Mesodermal cell (in vitro differentiated cells): ENCODE data around the gene UBAP2L. TPM values are rescaled to one million over a fixed set of nuclear protein-coding genes. Genes with fewer than 3 reads are reported as not detected.

Experiments used
- H3K27ac ChIP-seq: 2 replicates; pipeline ENCODE4 v1.7.0; 2013; ENCODE audit warnings: mild to moderate bottlenecking, low read depth, low read length, moderate library complexity; ENCODE audit not compliant: severe bottlenecking
- H3K36me3 ChIP-seq: 2 replicates; pipeline ENCODE4 v1.7.1; 2013; ENCODE audit warnings: mild to moderate bottlenecking, low read length, moderate library complexity; ENCODE audit not compliant: control insufficient read depth, insufficient read depth
- H3K4me1 ChIP-seq: one replicate; pipeline ENCODE4 v1.7.1; 2013; ENCODE audit warnings: mild to moderate bottlenecking, low read length; ENCODE audit not compliant: insufficient read depth, control insufficient read depth, poor library complexity, severe bottlenecking
- H3K4me3 ChIP-seq: 2 replicates; pipeline ENCODE4 v1.7.0; 2013; ENCODE audit warnings: low read length, control low read depth, mild to moderate bottlenecking; ENCODE audit not compliant: insufficient read depth, poor library complexity, severe bottlenecking; ENCODE audit errors: extremely low read depth
- H3K9me3 ChIP-seq: 2 replicates; pipeline ENCODE4 v1.7.1; 2013; ENCODE audit warnings: mild to moderate bottlenecking, low read length, moderate library complexity; ENCODE audit not compliant: control insufficient read depth
- WGBS, 2 experiments: methylation state at CpG; one replicate each; pipeline ENCODE4 v1.1.5; 2013; ENCODE audit warnings: missing lambda C conversion rate in 2 of 2; ENCODE audit not compliant: insufficient coverage in 2 of 2; 5-methylcytosine and 5-hydroxymethylcytosine counted together
- polyA plus RNA-seq, 2 experiments: library from polyadenylated mRNA; stranded (reverse); fragments of 50-300 nt; gene quantifications; one replicate each; pipeline ENCODE4 v1.2.3, GENCODE V29; 2013

The UBAP2L gene
- 151 TPM for polyA plus RNA-seq (2013, experiment 1 of 2)
- polyA plus RNA-seq (2013, experiment 2 of 2), result 131 TPM

DNA sequence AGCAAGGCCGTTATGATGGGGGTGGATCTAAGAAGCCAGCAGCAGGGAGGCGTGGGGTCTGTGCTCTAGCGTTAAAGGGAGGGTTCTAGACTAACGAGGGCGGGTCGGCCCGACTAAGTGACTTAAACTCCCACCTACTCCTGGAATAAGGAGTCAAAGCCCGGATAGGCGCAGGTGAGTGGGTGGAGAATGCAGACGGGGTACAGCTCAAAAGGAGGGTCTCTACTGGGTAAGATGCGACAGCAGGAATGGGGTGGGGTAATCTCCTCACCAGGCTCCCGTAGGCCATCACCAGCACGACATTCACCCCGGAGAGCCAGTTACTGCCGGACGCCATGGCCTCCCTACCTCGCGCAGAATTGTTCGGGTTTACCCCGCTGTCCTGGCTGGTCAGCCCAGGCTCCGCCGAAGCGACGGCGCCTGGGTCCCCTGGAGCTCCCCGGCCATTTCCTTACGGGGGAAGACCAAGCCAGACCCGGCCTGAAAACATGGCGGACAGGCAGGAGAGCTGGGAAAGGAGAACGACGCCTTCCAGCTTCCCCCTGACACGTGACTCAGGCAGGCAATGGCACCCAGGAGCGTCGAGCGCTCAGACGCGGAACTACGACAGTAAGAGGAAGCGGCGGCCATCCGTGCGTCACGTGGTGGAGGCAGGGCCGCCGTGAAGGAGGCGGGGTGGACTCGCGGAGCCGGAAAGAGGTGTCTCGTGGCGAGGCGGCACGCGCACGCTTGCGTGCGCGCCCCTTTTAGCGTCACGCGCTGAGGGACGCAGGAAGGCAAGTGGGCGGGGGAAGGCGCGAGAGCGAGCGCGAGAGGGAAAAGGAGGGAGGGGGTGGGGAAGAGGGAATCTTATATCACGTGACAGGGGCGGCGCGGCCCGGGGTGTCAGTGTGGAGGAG is at the start of gene UBAP2L:
Gene UBAP2L (plus strand): TSS at position 885 of the 899 bp plus-strand sequence. CDS start 4,169 bp downstream, outside the sequence.
- H3K36me3 ChIP-seq, result peaks cover 48% of the 10 kb centered on the region
- peak within 1 kb of the TSS; percentile 98 for H3K27ac ChIP-seq
- peak within 1 kb of the TSS; percentile 91 for H3K4me3 ChIP-seq
- WGBS, 2 experiments, result 0% methylated on average over 45 to 52 of the region's 73 CpGs
- H3K9me3 ChIP-seq, result no peaks in the 10 kb centered on the region
- no peaks in the 10 kb centered on the region for H3K4me1 ChIP-seq

GRCh38 chr1:154171223-154171583 is 49.6 kb upstream of the UBAP2L start:
- peaks cover 3% of the 10 kb centered on the region for H3K4me1 ChIP-seq
- 100% methylated on average over 2 of the region's 4 CpGs for WGBS, 2 experiments
- peaks cover 97% of the 10 kb centered on the region for H3K36me3 ChIP-seq
- H3K27ac ChIP-seq, result no peak overlapping the region
- no peaks in the 10 kb centered on the region for H3K9me3 ChIP-seq
- H3K4me3 ChIP-seq, result no peak overlapping the region

- H3K27ac ChIP-seq, result no peak overlapping the region
- peaks cover 94% of the 10 kb centered on the region for H3K36me3 ChIP-seq
- H3K9me3 ChIP-seq, result no peaks in the 10 kb centered on the region
- 92 to 100% methylated on average over 2 of the region's 5 CpGs for WGBS, 2 experiments
- peaks cover 10% of the 10 kb centered on the region for H3K4me1 ChIP-seq
- no peak overlapping the region for H3K4me3 ChIP-seq
These were observed 48.9 kb upstream of the UBAP2L start for GRCh38 chr1:154171880-154172279.

- Histone ChIP-seq H3K36me3 (peaks cover 91% of the 10 kb centered on the region), H3K4me3 (no peak overlapping the region), H3K4me1 (peaks cover 36% of the 10 kb centered on the region), H3K9me3 (no peaks in the 10 kb centered on the region), H3K27ac (no peak overlapping the region)
- 92 to 93% methylated on average over 4 of the region's 4 CpGs for WGBS, 2 experiments
These were observed 46.1 kb upstream of the UBAP2L start for GRCh38 chr1:154174654-154175053.

- H3K9me3 ChIP-seq, result no peaks in the 10 kb centered on the region
- H3K4me1 ChIP-seq, result peaks cover 45% of the 10 kb centered on the region
- no CpG with 5 or more reads among the region's 2 CpGs for WGBS, 2 experiments
- peaks cover 88% of the 10 kb centered on the region for H3K36me3 ChIP-seq
- no peak overlapping the region for H3K27ac ChIP-seq
- no peak overlapping the region for H3K4me3 ChIP-seq
These were observed 44.4 kb upstream of the UBAP2L start for GRCh38 chr1:154176337-154176736.

DNA sequence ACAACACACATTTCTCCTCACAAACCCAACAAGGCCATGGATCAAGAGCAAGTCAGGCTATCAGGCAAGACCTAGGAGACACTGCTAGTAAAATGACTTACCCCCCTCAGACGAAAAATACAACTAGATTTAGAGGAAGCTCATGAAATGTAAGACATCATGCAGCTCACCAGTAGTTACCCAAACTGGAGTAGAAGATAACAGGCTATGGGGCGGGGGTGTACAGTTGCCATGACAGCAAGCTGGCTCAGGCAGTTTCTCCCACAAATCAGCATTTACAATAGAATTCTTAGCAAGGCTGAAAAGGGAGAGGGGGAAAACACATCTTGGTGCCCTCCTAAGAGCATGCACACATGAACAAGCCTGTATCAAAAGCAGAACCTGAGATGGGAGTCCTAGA is 42.7 kb upstream of the UBAP2L start:
- Histone ChIP-seq H3K4me3 (no peak overlapping the region), H3K27ac (peak overlapping the region; percentile 33), H3K4me1 (peaks cover 45% of the 10 kb centered on the region), H3K36me3 (peaks cover 72% of the 10 kb centered on the region), H3K9me3 (no peaks in the 10 kb centered on the region)
- WGBS, 2 experiments, result no CpG with 5 or more reads among the region's 2 CpGs

DNA sequence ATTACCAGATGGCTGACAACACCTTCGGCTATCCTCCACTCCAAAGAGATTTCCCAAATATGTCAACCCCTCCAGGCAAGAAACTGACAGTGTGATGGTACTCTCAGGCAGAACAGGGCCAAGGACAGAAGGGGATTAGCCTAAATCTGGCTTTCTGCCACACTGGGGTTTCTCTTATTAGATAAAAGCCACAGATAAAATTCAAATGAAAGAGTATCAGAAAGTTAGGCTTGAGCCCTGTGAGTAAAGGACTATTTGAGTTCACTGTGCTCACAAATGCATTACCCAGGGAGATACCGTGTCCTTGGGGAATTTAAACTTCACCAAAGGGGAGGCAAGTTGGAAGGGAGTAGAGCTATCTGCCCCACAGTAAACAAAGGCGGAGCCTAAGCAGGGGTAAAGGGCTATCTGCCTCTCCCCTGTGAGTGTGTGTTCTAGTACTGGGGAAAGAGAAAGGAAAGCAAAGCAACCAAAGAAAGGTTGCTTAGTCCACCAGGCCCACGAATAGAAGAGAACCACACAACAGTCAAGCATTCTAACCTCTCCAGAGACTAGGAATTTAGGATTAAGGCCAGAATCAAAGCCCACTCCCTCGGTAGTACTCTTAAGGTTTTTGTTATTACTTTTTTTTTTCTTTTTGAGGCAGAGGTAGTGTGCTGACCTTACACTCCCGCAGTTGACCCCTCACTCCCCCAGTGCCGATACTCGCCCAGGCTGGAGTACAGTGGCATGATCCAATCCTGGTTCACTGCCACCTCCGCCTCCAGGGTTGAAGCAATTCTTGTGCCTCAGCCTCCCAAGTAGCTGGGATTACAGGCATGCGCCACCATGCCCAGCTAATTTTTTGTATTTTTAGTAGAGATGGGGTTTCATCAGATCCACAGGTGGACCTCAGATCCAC is 41.6 kb upstream of the UBAP2L start:
- H3K4me1 ChIP-seq, result peaks cover 51% of the 10 kb centered on the region
- peak overlapping the region; percentile 39 for H3K27ac ChIP-seq
- H3K4me3 ChIP-seq, result no peak overlapping the region
- WGBS, 2 experiments, result 90 to 94% methylated on average over 6 to 8 of the region's 10 CpGs
- H3K9me3 ChIP-seq, result no peaks in the 10 kb centered on the region
- H3K36me3 ChIP-seq, result peaks cover 62% of the 10 kb centered on the region

DNA sequence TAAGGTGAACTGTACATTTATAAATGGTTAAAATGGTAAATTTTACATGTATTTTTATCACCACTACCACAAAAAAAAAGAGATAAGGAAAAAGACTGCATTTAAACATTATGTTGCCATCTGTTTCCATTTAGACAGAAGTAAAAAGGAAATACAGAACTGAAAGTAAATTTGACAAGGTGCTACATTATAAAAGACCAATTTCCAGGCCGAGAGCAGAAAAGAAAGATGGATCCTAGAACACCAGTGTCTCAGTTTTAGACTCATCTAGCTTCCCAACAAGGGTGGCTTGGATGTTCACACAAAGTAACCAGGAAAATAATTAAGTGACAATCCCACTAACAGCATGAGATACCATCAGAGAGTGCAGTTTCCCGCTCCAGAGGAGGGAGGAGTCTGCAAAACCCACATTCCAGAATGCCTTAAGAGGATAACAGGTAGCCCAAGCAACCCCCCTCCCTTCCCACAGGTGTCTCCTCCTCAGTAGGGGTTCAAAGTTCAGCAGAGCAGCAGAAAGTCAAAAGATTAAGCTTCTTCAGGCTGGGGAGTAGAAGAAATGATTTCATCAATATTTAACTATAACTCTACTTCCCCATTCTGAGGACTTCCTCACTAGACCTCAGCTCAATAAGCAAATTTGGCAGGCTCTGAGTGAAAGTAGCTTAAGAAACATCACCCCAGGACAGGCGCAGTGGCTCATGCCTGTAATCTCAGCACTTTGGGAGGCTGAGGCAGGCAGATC is 40.6 kb upstream of the UBAP2L start:
- Histone ChIP-seq H3K36me3 (peaks cover 54% of the 10 kb centered on the region), H3K9me3 (no peaks in the 10 kb centered on the region), H3K4me3 (peak overlapping the region; percentile 83), H3K27ac (no peak overlapping the region), H3K4me1 (peaks cover 51% of the 10 kb centered on the region)
- 50 to 81% methylated on average over 1 to 2 of the region's 3 CpGs for WGBS, 2 experiments

GRCh38 chr1:154181944-154182343 is 38.8 kb upstream of the UBAP2L start:
- peak overlapping the region; percentile 83 for H3K4me3 ChIP-seq
- H3K27ac ChIP-seq, result peak overlapping the region; percentile 84
- H3K4me1 ChIP-seq, result peaks cover 42% of the 10 kb centered on the region
- peaks cover 39% of the 10 kb centered on the region for H3K36me3 ChIP-seq
- WGBS, 2 experiments, result 0 to 7% methylated on average over 3 to 6 of the region's 6 CpGs
- no peaks in the 10 kb centered on the region for H3K9me3 ChIP-seq
